NCI-H2196 (cell line): Measurements from ENCODE around the gene RAB13.
"Not testable (repeated sequence)": the region's sequence is repeated elsewhere in the genome, so short reads cannot be mapped to it uniquely, and the experiment has no call there.

Source experiments
- DNase-seq: peaks from one replicate; lab custom pipeline; 2025; ENCODE audit not compliant: unreplicated experiment; lab: John Stamatoyannopoulos, UW

RAB13 gene

GRCh38 chr1:153985941-153986761 is at the start of gene RAB13:
Gene RAB13 (minus strand): TSS chr1:153986339. CDS start chr1:153986236, 103 bp downstream.
- peak; percentile 77 for DNase-seq

- DNase-seq, result not testable (repeated sequence)
Observed at GRCh38 chr1:154033697-154034096, 47.6 kb upstream of the RAB13 start.

GRCh38 chr1:154019940-154020339 is 33.8 kb upstream of the RAB13 start:
- no peak for DNase-seq

- no peak for DNase-seq
Observed at GRCh38 chr1:154019269-154019668, 33.1 kb upstream of the RAB13 start.

GRCh38 chr1:154014154-154014907 is 28.2 kb upstream of the RAB13 start:
- no peak for DNase-seq

DNA sequence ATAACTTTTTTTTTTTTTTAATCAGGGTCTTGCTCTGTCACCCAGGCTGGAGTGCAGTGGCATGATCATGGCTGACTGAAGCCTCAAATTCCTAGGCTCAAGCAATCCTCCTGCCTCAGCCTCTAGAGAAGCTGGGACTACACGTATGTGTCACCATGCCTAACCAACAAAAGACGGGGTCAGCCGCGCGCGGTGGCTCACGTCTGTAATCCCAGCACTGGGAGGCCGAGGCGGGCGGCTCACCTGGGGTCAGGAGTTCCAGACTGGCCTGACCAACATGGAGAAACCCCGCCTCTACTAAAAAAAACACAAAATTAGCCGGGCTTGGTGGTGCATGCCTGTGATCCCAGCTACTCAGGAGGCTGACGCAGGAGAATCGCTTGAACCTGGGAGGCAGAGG is 26.4 kb upstream of the RAB13 start:
- DNase-seq, result not testable (repeated sequence)

- DNase-seq, result no peak
Observed at GRCh38 chr1:154012129-154012528, 26.0 kb upstream of the RAB13 start.

DNA sequence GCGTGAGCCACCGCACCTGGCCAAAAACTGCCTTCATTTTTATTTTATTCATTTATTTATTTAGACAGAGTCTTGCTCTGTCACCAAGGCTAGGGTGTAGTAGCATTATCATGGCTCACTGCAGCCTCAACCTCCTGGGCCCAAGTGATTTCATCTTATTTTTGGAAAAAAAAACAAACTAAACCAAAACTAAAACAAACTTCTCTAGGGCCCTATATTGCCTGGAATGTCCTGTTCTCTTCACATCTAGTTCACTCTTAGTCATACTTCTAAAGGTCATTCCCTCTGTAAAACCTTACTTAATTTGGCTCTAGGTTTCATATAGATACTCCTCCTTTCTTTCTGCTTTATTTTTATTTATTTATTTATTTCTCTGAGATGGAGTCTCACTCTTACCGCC is 20.0 kb upstream of the RAB13 start:
- no peak for DNase-seq

GRCh38 chr1:154000420-154000819 is 14.3 kb upstream of the RAB13 start:
- DNase-seq, result no peak

GRCh38 chr1:153996882-153997281 is 10.7 kb upstream of the RAB13 start:
- DNase-seq, result not testable (repeated sequence)

- DNase-seq, result no peak
Observed at GRCh38 chr1:153995640-153996039, 9.5 kb upstream of the RAB13 start.

DNA sequence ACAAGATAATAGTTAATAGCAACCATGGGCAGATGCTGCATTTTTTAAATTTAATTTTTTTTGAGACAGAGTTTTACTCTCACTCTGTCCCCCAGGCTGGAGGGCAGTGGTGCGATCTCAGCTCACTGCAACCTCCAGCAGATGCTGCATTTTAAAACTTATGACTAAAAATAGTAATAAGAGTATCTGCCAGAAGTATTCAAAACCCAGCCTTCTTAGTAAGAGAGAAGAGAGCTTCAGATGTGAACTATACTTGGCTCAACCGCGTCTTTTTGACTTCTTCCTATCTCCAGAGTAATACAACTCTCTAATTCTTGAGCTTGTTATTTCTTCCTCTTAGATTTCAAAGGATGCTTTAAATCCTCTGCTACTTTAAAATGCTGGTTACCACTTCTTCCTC is 9.1 kb upstream of the RAB13 start:
- DNase-seq, result no peak

GRCh38 chr1:153991806-153992205 is 5.7 kb upstream of the RAB13 start:
- no peak for DNase-seq

DNA sequence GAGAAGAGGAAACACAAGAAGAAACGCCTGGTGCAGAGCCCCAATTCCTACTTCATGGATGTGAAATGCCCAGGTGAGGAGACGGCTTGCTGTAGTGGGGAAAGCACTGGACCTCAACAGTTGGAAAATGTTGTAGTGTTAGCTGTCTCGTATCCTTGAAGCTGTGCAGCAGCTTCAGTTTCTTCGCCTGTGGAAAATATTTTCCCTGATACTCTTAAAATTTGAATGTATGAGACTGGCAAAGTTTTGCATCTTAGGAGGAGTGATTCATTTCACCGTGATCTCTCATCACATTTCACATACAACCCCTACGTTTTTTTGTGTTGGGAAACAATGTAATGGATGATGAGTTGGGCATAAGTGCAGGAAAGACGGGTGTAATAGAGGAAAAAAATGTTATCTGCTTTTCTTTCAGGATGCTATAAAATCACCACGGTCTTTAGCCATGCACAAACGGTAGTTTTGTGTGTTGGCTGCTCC is 5.1 kb upstream of the RAB13 start:
- no peak for DNase-seq

GRCh38 chr1:153990468-153991150 is 4.5 kb upstream of the RAB13 start, which contains the start of gene RPS27:
Gene RPS27 (plus strand): TSS chr1:153990762. CDS start chr1:153990797, 35 bp downstream.
- peak; percentile 96 for DNase-seq

DNA sequence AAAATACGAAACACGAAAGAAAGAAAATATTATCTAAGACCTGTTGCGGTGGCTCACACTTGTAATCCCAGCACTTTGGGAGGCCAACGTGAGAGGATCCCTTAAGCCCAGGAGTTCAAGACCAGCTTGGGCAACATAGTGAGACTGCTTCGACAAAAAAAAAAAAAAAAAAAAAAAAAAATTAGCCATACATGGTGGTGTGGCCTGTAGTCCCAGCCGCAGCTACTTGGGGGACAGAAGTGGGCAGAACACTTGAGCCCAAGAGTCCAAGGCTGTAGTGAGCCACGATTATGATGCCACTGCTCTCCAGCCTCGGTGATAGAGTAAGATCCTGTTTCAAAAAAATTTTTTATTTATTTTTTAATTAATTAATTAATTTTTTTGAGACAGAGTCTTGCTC is 1.5 kb upstream of the RAB13 start:
- no peak for DNase-seq

GRCh38 chr1:153985341-153985912 is 712 bp downstream of the RAB13 start:
- no peak for DNase-seq

DNA sequence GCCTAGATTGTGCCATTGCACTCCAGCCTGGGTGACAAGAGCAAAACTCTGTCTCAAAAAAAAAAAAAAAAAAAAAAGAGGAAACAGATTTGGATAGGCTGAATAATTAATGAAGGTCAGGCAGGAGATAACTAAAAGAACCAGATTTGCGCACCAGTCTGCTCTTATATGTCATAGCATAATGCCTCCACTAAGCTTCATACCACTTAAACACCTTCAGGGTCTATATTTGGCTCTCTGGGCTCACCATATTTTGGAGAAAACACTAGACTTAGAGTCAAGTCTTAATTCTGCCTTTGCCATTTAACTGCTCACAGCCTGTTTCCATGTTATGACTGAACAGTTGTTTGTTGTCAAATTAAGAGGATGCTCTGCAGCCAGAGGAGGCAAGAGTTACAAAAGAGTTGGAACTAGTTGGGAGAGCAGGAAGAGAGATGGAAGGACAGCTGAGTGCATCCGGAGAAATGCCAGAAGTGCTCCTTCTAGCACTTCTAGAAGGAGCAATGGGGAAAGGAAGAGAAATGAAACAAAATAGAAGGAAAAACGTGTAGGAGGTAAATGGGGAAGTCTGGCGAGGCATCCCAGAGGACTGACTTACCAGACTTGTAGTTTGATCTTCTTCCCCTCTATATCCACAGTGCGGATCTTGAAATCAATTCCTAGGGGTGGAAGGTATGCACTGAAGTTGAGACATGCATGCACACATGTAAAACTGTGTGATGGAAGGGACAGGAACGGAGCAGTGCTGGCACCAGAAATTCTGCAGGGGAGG is 1.8 kb downstream of the RAB13 start:
- DNase-seq, result no peak

- not testable (repeated sequence) for DNase-seq
Observed at GRCh38 chr1:153981735-153982134, 4.4 kb downstream of the RAB13 start.

DNA sequence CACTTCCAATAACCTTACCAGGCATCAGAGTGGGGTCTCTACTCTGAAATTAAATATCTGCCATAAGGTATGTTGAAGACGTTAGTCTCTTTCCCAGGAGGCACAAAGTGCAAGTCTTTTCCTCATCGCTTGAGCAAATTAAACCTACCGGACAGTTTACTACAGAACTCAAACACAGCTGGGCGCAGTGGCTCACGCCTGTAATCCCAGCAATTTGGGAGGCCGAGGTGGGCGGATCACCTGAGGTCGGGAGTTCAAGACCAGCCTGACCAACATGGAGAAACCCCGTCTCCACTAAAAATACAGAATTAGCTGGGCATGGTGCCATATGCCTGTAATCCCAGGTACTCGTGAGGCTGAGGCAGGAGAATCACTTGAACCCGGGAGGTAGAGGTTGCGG is 7.0 kb downstream of the RAB13 start:
- not testable (repeated sequence) for DNase-seq
